HEK293T (cell line): ENCODE measurements around the gene MMP23B.

Experiments used
- HDGF ChIP-seq: fragments of 450-650 bp; IDR thresholded peaks from 2 replicates; pipeline ENCODE4 v1.6.1; 2017; ENCODE audit warnings: antibody characterized with exemption, borderline replicate concordance
- L3MBTL2 ChIP-seq: fragments of 450-650 bp; conservative IDR thresholded peaks from 2 replicates; pipeline ENCODE4 v1.6.1; 2016; ENCODE audit warnings: mild to moderate bottlenecking
- NFRKB ChIP-seq: fragments of 450-650 bp; IDR thresholded peaks from 2 replicates; pipeline ENCODE4 v1.6.1; 2016; ENCODE audit warnings: mild to moderate bottlenecking, moderate library complexity
- PKNOX1 ChIP-seq: fragments of 450-650 bp; IDR thresholded peaks from 2 replicates; pipeline ENCODE4 v1.6.1; 2016
- SUZ12 ChIP-seq: fragments of 450-650 bp; IDR thresholded peaks from 2 replicates; pipeline ENCODE4 v1.6.1; 2016; ENCODE audit warnings: mild to moderate bottlenecking
- TARDBP ChIP-seq: fragments of 450-650 bp; IDR thresholded peaks from 2 replicates; pipeline ENCODE4 v1.6.1; 2016

- no peak for TF ChIP-seq SUZ12
- TF ChIP-seq NFRKB: no peak
- no peak for TF ChIP-seq TARDBP
- TF ChIP-seq HDGF: no peak
- no peak for TF ChIP-seq PKNOX1
- TF ChIP-seq L3MBTL2: no peak
These were observed 37.8 kb downstream of the MMP23B start for GRCh38 chr1:1669468-1670440.
